Endothelial cell (in vitro differentiated cells): Measurements from ENCODE around the gene IL1RAPL2. TPM values are rescaled to one million over a fixed set of nuclear protein-coding genes. Genes with fewer than 3 reads are reported as not detected.

Source experiments
- DNase-seq: peaks from one replicate; pipeline ENCODE4 v3.0.0; 2021; ENCODE audit warnings: low spot score
- H3K27ac Mint-ChIP-seq: one replicate; pipeline ENCODE4 v1.8.0; 2021; ENCODE audit warnings: mixed read lengths, inconsistent platforms; ENCODE audit not compliant: unreplicated experiment
- H3K27me3 Mint-ChIP-seq: one replicate; pipeline ENCODE4 v1.8.0; 2021; ENCODE audit warnings: mild to moderate bottlenecking, moderate library complexity, mixed read lengths, inconsistent platforms; ENCODE audit not compliant: unreplicated experiment
- H3K36me3 Mint-ChIP-seq: one replicate; pipeline ENCODE4 v1.8.0; 2021; ENCODE audit warnings: mild to moderate bottlenecking, low read depth, mixed read lengths, inconsistent platforms; ENCODE audit not compliant: unreplicated experiment
- H3K4me1 Mint-ChIP-seq: one replicate; pipeline ENCODE4 v1.8.0; 2021; ENCODE audit warnings: mild to moderate bottlenecking, mixed read lengths, inconsistent platforms; ENCODE audit not compliant: unreplicated experiment
- H3K4me3 Mint-ChIP-seq: one replicate; pipeline ENCODE4 v1.8.0; 2021; ENCODE audit warnings: mild to moderate bottlenecking, mixed read lengths, inconsistent platforms; ENCODE audit not compliant: unreplicated experiment
- H3K9me3 Mint-ChIP-seq: one replicate; pipeline ENCODE4 v1.8.0; 2021; ENCODE audit warnings: mixed read lengths, inconsistent platforms; ENCODE audit not compliant: unreplicated experiment
- CTCF ChIP-seq: fragments of 200-600 bp; sonication (generic); IDR thresholded peaks from one replicate; pipeline ENCODE4 v1.5.0; 2021; ENCODE audit warnings: antibody characterized with exemption; ENCODE audit not compliant: unreplicated experiment
- total RNA-seq: library from RNA; stranded (reverse); fragmentation: NEBNext Ultra II Directional; extraction: Animal tissue kit (Norgen Biotek cat#: 25700); gene quantifications from one replicate; pipeline ENCODE4 v1.2.1, GENCODE V29; 2021; ENCODE audit not compliant: unreplicated experiment

The IL1RAPL2 gene
- total RNA-seq, 1 donor from 2014 or later, result 0.51 TPM

GRCh38 chrX:105116486-105116885 lies 550.5 kb downstream of the IL1RAPL2 start:
- no peak overlapping the region for H3K27ac Mint-ChIP-seq
- H3K27me3 Mint-ChIP-seq, result no peaks in the 10 kb centered on the region
- H3K36me3 Mint-ChIP-seq, result no peaks in the 10 kb centered on the region
- no peaks in the 10 kb centered on the region for H3K4me1 Mint-ChIP-seq
- H3K4me3 Mint-ChIP-seq, result no peak overlapping the region
- TF ChIP-seq CTCF, result no peak
- no peak for DNase-seq
- H3K9me3 Mint-ChIP-seq, result no peaks in the 10 kb centered on the region

- H3K27me3 Mint-ChIP-seq, result no peaks in the 10 kb centered on the region
- no peak for DNase-seq
- no peak for TF ChIP-seq CTCF
- H3K9me3 Mint-ChIP-seq, result no peaks in the 10 kb centered on the region
- H3K4me1 Mint-ChIP-seq, result no peaks in the 10 kb centered on the region
- H3K36me3 Mint-ChIP-seq, result no peaks in the 10 kb centered on the region
- no peak overlapping the region for H3K4me3 Mint-ChIP-seq
- no peak overlapping the region for H3K27ac Mint-ChIP-seq
These were observed 551.6 kb downstream of the IL1RAPL2 start for GRCh38 chrX:105117621-105118020.

- peaks cover 4% of the 10 kb centered on the region for H3K9me3 Mint-ChIP-seq
- no peak for TF ChIP-seq CTCF
- no peak for DNase-seq
These were observed 554.5 kb downstream of the IL1RAPL2 start for GRCh38 chrX:105120463-105120862.

GRCh38 chrX:105121186-105121585 lies 555.2 kb downstream of the IL1RAPL2 start:
- peaks cover 4% of the 10 kb centered on the region for H3K9me3 Mint-ChIP-seq
- no peaks in the 10 kb centered on the region for H3K27me3 Mint-ChIP-seq
- no peaks in the 10 kb centered on the region for H3K4me1 Mint-ChIP-seq
- H3K27ac Mint-ChIP-seq, result no peak overlapping the region
- DNase-seq, result no peak
- no peak overlapping the region for H3K4me3 Mint-ChIP-seq
- no peaks in the 10 kb centered on the region for H3K36me3 Mint-ChIP-seq
- TF ChIP-seq CTCF, result no peak

More at GRCh38 chrX:105120463-105120862, 554.5 kb downstream of the IL1RAPL2 start:
- no peaks in the 10 kb centered on the region for H3K27me3 Mint-ChIP-seq
- H3K27ac Mint-ChIP-seq, result no peak overlapping the region
- no peaks in the 10 kb centered on the region for H3K4me1 Mint-ChIP-seq
- no peaks in the 10 kb centered on the region for H3K36me3 Mint-ChIP-seq
- H3K4me3 Mint-ChIP-seq, result no peak overlapping the region

- Mint-ChIP-seq H3K9me3 (peaks cover 4% of the 10 kb centered on the region), H3K4me3 (no peak overlapping the region), H3K36me3 (no peaks in the 10 kb centered on the region), H3K4me1 (no peaks in the 10 kb centered on the region), H3K27ac (no peak overlapping the region), H3K27me3 (no peaks in the 10 kb centered on the region)
- DNase-seq, result no peak
- no peak for TF ChIP-seq CTCF
These were observed 560.2 kb downstream of the IL1RAPL2 start for GRCh38 chrX:105126201-105126600.
